Ovary (tissue), 9 donors: Measurements from ENCODE around the gene NSG2. TPM values are rescaled to one million over a fixed set of nuclear protein-coding genes. Genes with fewer than 3 reads are reported as not detected.

Experiments
- DNase-seq, 5 donors: peaks; one replicate each; pipeline ENCODE4 v3.0.0-alpha.2; 2019 to 2020
- H3K27ac ChIP-seq, 2 donors: fragments of 200-600 bp; one replicate each; pipeline versions ENCODE4 v1.5.1 to v1.8.0; 2019 to 2022
- H3K27me3 ChIP-seq: fragments of 200-600 bp; one replicate; pipeline ENCODE4 v1.8.0; 2022
- H3K36me3 ChIP-seq: fragments of 200-600 bp; sonication (generic); one replicate; pipeline ENCODE4 v1.5.1; 2019
- H3K4me1 ChIP-seq: one replicate; pipeline ENCODE4 v1.8.1; 2013; ENCODE audit warnings: mild to moderate bottlenecking, moderate library complexity; ENCODE audit not compliant: insufficient read depth
- H3K4me3 ChIP-seq: fragments of 200-600 bp; sonication (generic); one replicate; pipeline ENCODE4 v1.5.1; 2017
- H3K9me3 ChIP-seq, 2 donors: fragments of 200-600 bp in 1 of 2; sonication (generic) in 1 of 2; one replicate each; pipeline versions ENCODE4 v1.5.1 to v1.8.1; 2013 to 2019; ENCODE audit warnings: mild to moderate bottlenecking in 1 of 2, moderate library complexity in 1 of 2
- CTCF ChIP-seq, 3 donors: fragments of 450-650 bp in 2 of 3; fragments of 200-600 bp in 1 of 3; IDR thresholded peaks; one replicate each; pipeline versions ENCODE4 v1.5.1 to v1.8.0; 2016 to 2022; ENCODE audit warnings: antibody characterized with exemption in 3 of 3, mild to moderate bottlenecking in 1 of 3
- EP300 ChIP-seq: sonication (generic); formaldehyde crosslinking; IDR thresholded peaks from one replicate; pipeline ENCODE4 v1.6.1; 2017; ENCODE audit warnings: antibody characterized with exemption
- POLR2A ChIP-seq: fragments of 450-650 bp; IDR thresholded peaks from one replicate; pipeline ENCODE4 v1.6.1; 2017; ENCODE audit warnings: antibody characterized with exemption, mild to moderate bottlenecking, moderate library complexity
- WGBS, 3 donors: extraction: QIAGEN DNeasy Blood & Tissue Kit in 1 of 3; methylation state at CpG; one replicate each; pipeline versions ENCODE4 v1.1.5 to v1.1.7; 2013 to 2017; 5-methylcytosine and 5-hydroxymethylcytosine counted together
- intact Hi-C, 4 donors: fragments of 100-400 bp; cut with DNase I; formaldehyde crosslinking; loops; one replicate each; pipeline versions ENCODE4 v1.11.0 to v1.15.1; 2022 to 2023
- polyA plus RNA-seq, 2 donors: library from polyadenylated mRNA; stranded (reverse); fragments of 200-250 nt in 1 of 2; fragments of 350-450 nt in 1 of 2; fragmentation: Illumina TruSeq in 1 of 2; extraction: RNeasy Lipid Tissue Mini Kit (QIAGEN cat#74804) in 1 of 2; gene quantifications; one replicate each; pipeline ENCODE4 v1.2.3, GENCODE V29; 2013 to 2014
- total RNA-seq, 7 donors: library from RNA; depleted of rRNA in 2 of 7; stranded (reverse); fragments of >200 nt in 2 of 7; fragmentation: NEBNext Ultra II Directional in 3 of 7; extraction: Animal tissue kit (Norgen Biotek cat#: 25700) in 3 of 7; gene quantifications; one replicate each; pipeline versions ENCODE4 v1.1.0 to v1.2.4, GENCODE V29; 2016 to 2023
- donor health status: DM: no; HTN: no; CAD: no; lungs with moderate emphysema.
- donor health status: DM: no; HTN: no; CAD: no.
- donor health status: Bipolar disorder and iron deficiency.
- donor health status: DM: yes; HTN: yes; CAD: no.
- donor health status: DM: no; HTN: no; CAD: no.
- donor health status: DM: yes; HTN: yes; CAD: no.

Gene NSG2
- total and polyA plus RNA-seq, 9 donors: not detected

DNA sequence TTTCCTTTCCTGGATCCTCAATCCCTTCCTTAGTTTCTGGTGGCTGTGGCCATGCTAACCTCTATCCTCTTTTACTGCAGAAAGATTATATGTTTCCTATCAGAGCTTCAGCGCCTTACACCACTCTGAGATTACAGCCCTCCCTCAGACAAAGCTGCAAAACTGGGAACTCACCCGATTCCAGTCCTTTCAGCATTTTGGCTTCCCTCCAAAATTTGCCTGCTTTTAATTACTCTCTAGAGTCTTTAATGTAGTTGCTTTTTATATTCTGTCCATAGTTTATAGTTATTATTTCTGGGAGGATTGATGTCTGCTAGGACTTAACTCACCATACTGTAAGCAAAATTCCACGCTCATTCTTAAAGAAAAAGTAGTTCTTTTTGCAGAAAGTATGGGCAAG is 110.2 kb downstream of the NSG2 start:
- intact Hi-C loops: no loop called here
- no peak overlapping the region for H3K4me3 ChIP-seq

DNA sequence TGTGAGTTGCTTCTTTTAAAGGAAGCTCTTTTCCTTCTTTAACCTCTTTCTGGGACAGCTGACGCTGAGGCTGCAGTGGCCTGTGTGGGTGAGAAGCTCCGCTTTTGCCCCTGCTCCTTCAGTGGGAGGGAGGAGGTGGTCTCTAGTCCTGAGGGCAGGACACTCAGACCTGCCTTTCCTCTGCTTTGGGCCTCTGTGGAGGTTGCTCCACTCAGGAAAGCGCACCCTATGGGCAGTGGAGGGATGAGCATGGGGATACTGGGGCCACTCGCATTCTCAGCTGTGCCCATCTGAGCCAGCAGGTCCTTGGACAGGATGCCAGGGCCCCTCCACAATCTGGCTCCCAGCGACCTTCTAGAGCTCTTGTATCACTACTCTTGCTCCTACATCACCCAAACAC is 111.5 kb downstream of the NSG2 start:
- no peak for DNase-seq
- no peak overlapping the region for H3K4me3 ChIP-seq
- no peaks in the 10 kb centered on the region for H3K36me3 ChIP-seq
- TF ChIP-seq POLR2A (no peak), EP300 (no peak), CTCF (IDR thresholded peaks at IDR 0.05) (no peak)
- no peaks in the 10 kb centered on the region for H3K9me3 ChIP-seq
- H3K4me1 ChIP-seq: no peaks in the 10 kb centered on the region
- intact Hi-C loops: no loop called here
- 75 to 84% (median 83%) methylated on average over 5 of the region's 5 CpGs for WGBS, 3 donors
- H3K27ac ChIP-seq: no peak overlapping the region
- no peaks in the 10 kb centered on the region for H3K27me3 ChIP-seq

More for the DNA sequence above, 110.2 kb downstream of the NSG2 start:
- WGBS, 3 donors: 7 to 24% (median 11%) methylated on average over 3 of the region's 3 CpGs
- Histone ChIP-seq H3K27me3 (no peaks in the 10 kb centered on the region), H3K4me1 (no peaks in the 10 kb centered on the region), H3K9me3 (no peaks in the 10 kb centered on the region), H3K36me3 (no peaks in the 10 kb centered on the region), H3K27ac (no peak overlapping the region)
- DNase-seq: no peak
- no peak for TF ChIP-seq POLR2A
- no peak for TF ChIP-seq CTCF (IDR thresholded peaks at IDR 0.05)
- no peak for TF ChIP-seq EP300

Other genes with a start within 250 kb of the NSG2 start
- 10 to 100 TPM; 14.5 to 50.1 (median 23.2) TPM for gene CPEB4, start 157.4 kb upstream of the NSG2 start, total RNA-seq
- gene CPEB4, start 157.4 kb upstream of the NSG2 start, polyA plus RNA-seq: 10 to 100 TPM in 1 of 2 donors, 1 to 10 TPM in 1; 7.2 to 26.0 TPM
- not detected for gene C5orf47, start 56.5 kb upstream of the NSG2 start, total RNA-seq
- under 1 TPM in 1 of 2 donors, not detected in 1; 0.15 TPM for gene C5orf47, start 56.5 kb upstream of the NSG2 start, polyA plus RNA-seq